GM19455 (cell line): ENCODE data around the gene CR1.
"Not testable (repeated sequence)": the region's sequence is repeated elsewhere in the genome, so short reads cannot be mapped to it uniquely, and the experiment has no call there.

Experiments
- ATAC-seq: cut with Tn5 transposase; IDR thresholded peaks from one replicate; pipeline ENCODE4 v1.9.1; 2021; ENCODE audit not compliant: unreplicated experiment

CR1 gene

DNA sequence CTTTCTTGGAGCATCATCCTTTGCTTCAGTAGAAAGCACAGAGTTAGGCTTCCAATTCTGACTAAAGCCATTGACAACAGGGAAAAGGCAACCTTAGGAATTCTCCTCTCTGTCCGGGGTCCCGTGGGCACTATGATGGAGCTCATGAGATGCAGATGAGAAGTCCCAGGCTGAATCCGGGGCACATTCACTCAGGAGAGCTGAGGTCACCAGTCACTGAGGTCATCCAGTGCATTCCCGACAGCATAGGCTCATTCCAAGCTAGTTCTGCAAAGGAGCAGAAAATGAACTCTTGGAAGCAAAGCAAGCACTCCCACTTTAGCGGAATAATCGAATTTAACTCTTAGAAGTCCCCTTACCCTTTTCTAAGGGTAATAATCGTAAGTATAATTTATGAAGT, 6.8 kb downstream of the CR1 start:
- no peak for ATAC-seq

DNA sequence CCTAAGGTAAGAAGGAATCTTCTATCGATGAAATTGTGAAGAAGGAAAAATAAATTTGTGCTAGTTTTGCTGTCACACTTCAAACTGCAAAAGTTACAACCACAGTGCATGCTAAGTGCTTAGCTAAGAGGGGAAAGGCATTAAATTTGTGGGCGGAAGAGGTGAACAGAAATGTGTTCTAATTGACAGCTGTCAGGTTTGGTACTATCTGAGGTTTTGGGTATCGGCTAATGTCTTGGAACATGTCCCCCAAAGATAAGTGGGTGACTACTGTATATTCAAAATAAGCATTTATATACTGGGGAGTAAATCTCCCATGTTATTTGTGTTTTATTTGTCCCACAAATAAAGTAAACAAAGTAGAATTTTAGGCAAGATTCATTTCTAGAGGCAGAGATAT, 8.0 kb downstream of the CR1 start:
- no peak for ATAC-seq

DNA sequence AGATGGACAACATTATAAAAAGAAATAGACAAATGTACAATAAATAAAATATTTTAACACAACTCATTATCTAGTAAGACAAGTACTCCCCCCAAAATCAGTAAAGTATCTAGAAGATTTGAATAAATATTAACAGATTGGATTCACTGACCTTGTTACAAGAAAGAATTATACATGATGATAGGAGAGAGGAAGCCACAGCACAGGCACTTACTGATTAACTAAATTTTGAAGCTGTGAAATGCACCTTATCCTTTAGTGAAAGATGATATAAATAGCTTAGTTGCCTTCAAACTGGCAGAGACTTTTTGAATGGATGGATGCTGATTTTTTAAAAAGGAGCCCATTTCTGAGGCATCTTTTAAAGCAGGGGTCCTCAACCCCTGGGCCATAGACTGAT, 8.5 kb downstream of the CR1 start:
- no peak for ATAC-seq

DNA sequence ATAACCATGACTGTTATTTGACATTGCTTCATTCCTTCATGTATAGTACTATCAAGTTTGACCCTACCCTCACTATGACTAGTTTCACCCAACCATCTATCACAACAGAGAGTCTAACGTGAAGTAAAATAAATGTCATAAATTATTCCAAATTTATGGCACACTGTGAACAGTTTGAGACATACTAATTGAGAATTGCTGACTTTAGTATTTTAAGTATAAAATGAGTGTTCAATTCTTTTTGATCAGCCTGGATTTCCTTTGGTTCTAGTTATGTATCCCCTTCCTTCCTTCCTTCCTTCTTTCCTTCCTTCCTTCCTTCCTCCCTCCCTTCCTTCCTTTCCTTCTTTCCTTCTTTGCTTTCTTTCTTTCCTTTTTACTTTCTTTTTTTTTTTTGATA, 14.5 kb downstream of the CR1 start:
- no peak for ATAC-seq

DNA sequence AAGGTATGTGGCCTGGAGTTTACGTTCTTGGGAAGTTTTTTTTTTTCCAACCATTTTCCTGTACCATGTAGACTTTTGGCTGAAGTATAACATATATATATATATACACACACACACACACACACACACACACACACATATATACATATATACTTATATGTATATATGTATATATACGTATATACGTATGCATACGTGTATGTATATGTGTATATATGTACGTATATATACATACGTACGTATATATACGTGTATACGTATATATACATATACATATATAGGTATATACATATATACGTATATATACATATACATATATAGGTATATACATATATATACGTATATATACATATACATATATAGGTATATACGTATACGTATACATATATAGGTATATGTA, 18.9 kb downstream of the CR1 start:
- no peak for ATAC-seq

DNA sequence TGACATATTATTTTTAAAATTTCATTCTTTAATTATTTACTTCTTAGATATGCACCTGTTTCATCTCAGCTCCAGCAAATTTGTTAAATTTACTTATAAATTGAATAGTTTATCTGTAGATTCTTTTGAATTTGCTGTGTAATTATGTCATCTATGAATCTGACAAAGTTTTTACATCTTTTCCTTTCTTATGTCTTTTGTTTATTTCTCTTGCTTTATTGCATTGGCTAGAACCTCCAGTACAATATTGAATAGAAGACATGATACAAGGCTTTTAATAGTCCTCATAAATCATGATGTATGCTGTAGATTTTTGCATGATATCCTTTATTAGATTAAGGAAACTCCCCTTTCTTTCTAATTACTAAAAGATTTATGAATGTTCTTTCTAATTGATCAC, 20.8 kb downstream of the CR1 start:
- ATAC-seq: no peak

DNA sequence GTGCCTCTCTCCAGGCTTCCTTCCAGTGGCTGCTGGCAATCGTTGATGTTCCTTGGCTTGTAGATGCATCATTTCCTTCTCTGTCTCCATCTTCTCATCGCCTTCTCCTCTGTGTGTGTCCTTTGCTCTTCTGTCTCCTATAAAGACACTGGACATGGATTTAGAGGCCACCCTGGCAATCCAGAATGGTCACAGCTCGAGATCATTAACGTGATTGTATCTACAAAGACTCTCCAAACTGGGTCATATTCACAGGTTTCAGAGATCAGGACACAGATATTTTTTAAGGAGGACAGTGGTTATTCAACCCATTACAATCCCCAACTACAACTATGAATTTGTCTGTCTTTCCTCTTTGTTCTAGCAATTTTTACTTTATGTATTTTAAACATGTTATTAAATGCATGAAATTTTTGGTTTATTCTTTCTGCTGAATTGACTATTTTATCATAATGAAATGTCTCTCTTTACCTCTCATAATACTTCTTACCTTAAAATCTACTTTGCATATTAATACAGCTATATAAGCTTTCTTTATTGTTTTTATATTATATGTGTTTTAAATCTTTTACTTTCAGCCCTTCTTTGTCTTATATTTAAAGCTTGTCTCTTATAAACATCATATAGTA, 22.8 kb downstream of the CR1 start:
- no peak for ATAC-seq

DNA sequence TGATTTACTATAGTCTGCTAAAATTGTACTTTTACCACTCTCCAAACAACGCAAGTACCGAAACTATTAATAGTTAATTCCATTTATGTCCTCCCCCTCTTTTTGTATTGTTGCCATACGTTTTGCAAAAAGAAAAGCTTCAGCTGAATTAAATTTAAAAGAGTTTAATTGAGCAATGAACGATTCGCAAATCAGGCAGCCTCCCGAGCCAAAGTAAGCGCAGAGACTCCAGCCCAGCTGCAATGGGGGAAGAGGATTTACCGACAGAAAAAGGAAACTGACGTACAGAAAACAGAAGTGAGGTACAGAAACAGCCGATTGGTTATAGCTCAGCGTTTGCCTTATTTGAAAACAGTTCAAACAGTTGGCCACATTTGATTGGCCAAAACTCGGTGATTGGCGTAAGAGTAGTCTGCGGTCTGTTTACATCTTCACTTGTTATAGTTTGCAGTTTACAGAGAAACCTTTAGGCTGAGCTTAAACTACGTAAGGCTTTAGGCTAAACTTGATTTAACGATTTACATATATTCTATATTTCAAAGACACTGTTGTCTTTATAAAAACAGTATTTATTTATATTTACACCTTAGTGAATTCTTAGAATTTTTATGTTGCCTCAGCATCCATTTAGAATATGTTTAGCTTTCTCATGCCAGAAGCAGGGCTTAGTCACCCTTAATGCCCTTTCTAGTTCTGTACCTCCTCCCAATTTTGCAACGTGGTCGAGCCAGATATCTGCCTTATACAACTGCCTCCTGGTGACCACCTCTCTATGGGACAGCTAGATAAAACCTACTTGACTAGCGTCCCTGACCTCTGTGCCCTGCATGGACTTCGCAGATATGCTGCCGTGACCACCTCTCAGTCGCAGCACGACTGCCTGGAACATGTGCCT, 23.8 kb downstream of the CR1 start:
- ATAC-seq: no peak

DNA sequence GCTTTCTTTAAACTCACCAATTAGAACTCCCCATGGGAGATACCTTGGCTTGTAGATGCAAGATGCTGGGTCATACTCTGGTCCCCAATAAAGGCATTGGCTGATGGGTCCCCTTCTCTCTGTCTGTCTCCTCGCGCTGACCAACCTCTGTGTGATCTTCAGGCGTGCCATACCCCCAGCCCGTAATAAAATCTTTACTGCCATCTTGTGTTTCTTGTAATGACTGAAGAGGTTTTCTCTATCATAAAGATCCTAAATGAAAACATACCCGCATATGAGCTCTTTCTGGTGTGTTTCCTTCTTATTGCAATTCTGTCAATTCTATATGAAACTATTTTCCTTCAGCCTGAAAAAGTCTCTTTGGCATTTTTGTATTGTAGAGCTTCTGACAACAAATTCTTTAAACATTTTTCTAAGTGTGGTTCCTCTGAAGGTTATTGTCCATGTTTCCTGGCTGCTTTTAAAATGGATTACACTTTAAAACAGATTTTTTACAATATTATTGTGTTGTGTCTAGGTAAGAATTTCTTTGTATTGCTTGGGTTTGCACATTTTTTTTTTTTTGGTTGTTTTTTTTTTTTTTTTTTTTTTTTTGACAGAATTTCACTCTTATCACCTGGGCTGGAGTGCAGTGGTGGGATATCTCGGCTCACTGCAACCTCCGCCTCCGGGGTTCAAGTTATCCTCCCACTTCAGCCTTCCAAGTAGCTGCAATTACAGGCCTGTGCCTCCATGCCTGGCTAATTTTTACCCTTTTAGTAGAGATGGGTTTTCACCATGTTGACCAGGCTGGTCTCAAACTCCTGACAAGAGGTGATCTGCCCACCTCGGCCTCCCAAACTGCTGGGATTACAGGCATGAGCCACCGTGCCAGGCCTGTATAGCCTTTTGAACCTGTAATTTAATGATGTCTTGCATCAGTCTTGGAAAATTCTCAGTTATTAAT, 24.7 kb downstream of the CR1 start:
- not testable (repeated sequence) for ATAC-seq

DNA sequence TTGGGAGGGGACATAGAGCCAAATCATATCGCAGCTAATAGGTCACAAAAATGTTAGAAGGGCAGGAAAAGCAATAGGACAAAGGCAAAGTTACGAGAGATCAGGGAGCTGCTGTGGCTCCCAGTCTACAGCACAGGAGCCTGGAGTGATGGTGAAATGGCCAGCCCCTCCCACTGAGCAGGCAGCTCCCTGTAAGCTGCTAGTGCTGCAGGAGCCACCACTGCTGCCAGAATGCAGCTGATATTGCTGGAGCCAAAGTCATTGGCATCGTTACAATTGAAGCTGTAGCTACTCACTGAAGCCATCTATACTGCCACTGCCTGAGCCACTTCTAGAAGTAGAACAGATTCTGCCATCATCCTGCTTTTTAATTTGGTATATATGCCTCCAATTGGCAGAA, 29.3 kb downstream of the CR1 start:
- ATAC-seq: not testable (repeated sequence)

DNA sequence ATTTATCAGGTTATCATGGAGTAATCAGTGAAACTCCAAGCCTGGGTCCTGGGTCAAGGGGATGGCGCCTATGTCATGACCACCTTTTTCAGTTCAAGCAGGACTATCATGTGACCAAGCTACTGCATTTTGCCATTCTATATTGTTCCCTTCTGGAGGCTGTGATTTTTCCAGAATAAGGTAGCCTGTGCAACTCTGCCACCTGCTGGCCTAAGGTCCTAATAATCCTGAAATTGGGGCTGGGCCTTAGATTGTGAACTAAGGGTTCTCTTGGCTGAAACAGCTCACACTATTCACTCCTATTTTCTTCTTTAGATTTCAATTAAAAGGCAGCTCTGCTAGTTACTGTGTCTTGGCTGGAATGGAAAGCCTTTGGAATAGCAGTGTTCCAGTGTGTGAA, 32.4 kb downstream of the CR1 start:
- ATAC-seq: not testable (repeated sequence)

DNA sequence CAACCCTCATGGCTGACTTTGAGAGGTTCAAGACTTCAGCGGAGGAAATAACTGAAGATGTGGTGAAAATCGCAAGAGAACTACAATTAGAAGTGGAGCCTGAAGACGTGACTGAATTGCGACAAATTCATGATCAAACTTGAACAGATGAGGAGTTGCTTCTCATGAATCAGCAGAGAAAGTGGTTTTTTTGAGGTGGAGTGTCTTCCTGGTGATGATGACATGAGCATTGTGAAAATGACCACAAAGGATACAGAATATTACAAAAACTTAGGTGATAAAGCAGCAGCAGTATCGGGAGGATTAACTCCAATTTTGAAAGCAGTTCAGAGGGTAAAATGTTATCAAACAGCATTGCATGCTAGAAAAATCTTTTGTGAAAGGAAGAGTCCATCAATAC, 40.3 kb downstream of the CR1 start:
- ATAC-seq: not testable (repeated sequence)

DNA sequence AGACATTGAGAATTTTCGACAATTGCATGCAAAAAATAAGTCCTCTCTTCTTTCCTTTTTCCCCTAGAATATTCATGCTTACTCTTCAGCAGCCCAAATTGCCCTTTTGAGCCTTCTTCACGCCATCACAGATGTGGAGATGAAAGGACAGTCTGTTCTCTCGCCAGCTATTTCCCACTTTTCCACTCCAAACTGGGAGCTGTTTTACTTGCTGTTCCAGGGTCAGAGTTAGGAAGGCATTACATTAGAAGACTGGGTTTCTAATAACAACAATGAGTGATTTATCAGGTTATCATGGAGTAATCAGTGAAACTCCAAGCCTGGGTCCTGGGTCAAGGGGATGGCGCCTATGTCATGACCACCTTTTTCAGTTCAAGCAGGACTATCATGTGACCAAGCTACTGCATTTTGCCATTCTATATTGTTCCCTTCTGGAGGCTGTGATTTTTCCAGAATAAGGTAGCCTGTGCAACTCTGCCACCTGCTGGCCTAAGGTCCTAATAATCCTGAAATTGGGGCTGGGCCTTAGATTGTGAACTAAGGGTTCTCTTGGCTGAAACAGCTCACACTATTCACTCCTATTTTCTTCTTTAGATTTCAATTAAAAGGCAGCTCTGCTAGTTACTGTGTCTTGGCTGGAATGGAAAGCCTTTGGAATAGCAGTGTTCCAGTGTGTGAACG, 50.9 kb downstream of the CR1 start:
- ATAC-seq: not testable (repeated sequence)

DNA sequence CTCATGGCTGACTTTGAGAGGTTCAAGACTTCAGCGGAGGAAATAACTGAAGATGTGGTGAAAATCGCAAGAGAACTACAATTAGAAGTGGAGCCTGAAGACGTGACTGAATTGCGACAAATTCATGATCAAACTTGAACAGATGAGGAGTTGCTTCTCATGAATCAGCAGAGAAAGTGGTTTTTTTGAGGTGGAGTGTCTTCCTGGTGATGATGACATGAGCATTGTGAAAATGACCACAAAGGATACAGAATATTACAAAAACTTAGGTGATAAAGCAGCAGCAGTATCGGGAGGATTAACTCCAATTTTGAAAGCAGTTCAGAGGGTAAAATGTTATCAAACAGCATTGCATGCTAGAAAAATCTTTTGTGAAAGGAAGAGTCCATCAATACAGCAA, 58.9 kb downstream of the CR1 start:
- not testable (repeated sequence) for ATAC-seq

DNA sequence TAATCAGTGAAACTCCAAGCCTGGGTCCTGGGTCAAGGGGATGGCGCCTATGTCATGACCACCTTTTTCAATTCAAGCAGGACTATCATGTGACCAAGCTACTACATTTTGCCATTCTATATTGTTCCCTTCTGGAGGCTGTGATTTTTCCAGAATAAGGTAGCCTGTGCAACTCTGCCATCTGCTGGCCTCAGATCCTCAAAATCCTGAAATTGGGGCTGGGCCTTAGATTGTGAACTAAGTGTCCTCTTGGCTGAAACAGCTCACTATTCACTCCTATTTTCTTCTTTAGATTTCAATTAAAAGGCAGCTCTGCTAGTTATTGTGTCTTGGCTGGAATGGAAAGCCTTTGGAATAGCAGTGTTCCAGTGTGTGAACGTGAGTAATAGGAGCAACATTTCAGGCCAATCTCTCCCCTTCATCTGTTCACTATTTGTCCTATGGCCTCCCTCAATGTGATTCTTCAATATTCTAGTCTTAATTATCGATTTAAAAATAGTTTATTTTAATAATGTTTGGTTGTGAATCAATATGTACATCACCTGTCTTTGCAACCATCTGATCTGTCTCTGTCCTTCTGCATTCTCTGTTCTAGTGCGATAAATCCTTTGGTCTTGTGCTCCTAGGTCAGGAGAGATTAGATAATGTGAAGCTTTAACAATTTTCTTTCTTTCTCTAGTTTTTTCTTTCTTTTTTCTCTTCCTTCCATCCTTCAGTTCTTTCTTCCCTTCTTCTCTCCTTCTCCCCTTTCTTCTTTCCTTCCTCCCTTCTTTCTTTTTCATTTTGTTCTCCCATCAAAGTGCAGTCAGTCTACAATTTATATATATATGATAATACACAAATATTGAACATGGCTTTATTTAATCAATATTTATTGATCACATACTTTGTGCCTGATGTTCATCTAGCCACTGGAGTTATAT, 69.8 kb downstream of the CR1 start:
- ATAC-seq: no peak

DNA sequence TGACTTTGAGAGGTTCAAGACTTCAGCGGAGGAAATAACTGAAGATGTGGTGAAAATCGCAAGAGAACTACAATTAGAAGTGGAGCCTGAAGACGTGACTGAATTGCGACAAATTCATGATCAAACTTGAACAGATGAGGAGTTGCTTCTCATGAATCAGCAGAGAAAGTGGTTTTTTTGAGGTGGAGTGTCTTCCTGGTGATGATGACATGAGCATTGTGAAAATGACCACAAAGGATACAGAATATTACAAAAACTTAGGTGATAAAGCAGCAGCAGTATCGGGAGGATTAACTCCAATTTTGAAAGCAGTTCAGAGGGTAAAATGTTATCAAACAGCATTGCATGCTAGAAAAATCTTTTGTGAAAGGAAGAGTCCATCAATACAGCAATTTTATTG, 76.0 kb downstream of the CR1 start:
- ATAC-seq: not testable (repeated sequence)

DNA sequence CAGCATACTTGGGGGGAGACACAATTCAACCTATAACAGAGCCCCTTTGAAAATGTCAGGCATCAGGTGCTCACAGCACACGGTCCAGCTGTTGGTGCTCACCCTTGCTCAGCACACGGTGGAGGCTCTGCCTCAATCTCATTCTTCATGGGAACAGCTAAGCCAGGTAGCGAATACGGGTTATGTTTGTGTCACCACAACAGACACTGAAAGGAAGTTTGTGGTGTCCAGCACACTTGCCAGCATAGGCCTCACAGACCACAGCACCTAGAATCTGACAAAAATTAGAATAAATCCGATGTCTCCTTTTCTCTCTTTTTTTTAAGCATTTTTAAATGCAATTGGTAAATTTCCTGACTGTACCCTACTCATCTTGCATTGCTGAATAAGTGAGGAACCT, 77.1 kb downstream of the CR1 start:
- ATAC-seq: not testable (repeated sequence)

DNA sequence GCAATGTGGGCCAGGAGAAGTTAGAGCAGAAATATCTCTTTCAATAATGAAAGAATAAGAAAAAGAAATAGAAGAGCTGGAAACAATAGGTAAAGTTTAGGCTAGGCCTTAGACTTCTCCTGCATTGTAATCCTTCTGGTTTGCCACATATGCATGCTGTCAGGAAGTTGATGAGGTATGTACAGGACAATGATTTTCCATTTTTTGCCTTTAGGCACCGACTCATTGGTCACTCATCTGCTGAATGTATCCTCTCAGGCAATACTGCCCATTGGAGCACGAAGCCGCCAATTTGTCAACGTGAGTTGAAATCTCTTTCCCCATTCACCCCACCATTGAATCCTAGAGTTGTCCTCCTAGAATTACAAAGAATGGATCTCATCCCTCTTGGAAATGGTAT, 79.4 kb downstream of the CR1 start:
- ATAC-seq: not testable (repeated sequence)

DNA sequence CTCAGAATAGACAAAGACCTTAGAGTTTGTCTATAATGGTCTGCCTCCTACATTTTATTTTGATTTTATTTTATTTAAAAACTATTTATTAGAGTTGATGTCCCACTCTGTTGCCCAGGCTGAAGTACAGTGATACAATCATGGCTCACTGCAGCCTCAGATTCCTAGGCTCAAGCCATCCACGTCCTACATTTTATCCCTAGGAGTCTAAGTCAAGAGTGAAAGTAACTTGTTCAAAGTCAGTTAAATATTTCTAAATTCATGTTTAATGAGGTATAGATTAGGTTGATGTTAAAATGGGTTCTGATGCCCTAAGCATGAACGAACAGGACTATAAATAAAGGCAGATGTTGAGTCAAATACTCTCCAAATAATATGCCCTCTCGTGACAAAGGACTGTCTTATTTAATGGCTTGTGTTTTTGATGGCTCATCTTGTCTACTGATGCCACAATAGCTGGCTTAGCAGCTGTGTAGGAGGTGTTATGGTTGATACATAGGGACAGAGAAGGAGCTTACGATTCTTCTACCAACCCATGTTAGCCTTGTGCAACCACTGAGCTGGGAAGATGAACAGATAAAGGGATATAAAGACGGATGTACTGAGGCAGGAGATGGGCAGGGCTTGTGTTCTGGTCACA, 83.0 kb downstream of the CR1 start:
- ATAC-seq: peak; percentile 22
